Upper lobe of left lung (tissue), 6 donors: ENCODE measurements around the gene SH2D3C. TPM values are rescaled to one million over a fixed set of nuclear protein-coding genes. Genes with fewer than 3 reads are reported as not detected.

Source experiments
- ATAC-seq, 2 donors: fragments of 200-7000 bp; cut with Tn5 transposase; one replicate each; pipeline ENCODE4 v1.9.1; 2022; ENCODE audit warnings: mild to moderate bottlenecking in 2 of 2, moderate library complexity in 2 of 2; ENCODE audit not compliant: low FRiP score in 2 of 2
- DNase-seq, 2 donors: peaks; one replicate each; pipeline ENCODE4 v3.0.0-alpha.2; 2019 to 2020
- H3K27ac ChIP-seq, 4 donors: fragments of 200-600 bp; sonication (generic); one replicate each; pipeline ENCODE4 v1.5.1; 2016 to 2019
- H3K27me3 ChIP-seq, 4 donors: fragments of 200-600 bp; sonication (generic); one replicate each; pipeline ENCODE4 v1.5.1; 2017 to 2019
- H3K36me3 ChIP-seq, 4 donors: fragments of 200-600 bp; sonication (generic); one replicate each; pipeline ENCODE4 v1.5.1; 2016 to 2019
- H3K4me1 ChIP-seq, 4 donors: fragments of 200-600 bp; sonication (generic); one replicate each; pipeline ENCODE4 v1.5.1; 2018 to 2019
- H3K4me3 ChIP-seq, 4 donors: fragments of 200-600 bp; sonication (generic); one replicate each; pipeline ENCODE4 v1.5.1; 2017 to 2019; ENCODE audit warnings: mild to moderate bottlenecking in 2 of 4, moderate library complexity in 1 of 4
- H3K9me3 ChIP-seq, 4 donors: fragments of 200-600 bp; sonication (generic); one replicate each; pipeline ENCODE4 v1.5.1; 2018 to 2019
- CTCF ChIP-seq, 6 experiments: fragments of 450-650 bp in 4 of 6; fragments of 200-600 bp in 2 of 6; sonication (generic) in 2 of 6; IDR thresholded peaks; one replicate each; pipeline ENCODE4 v1.5.1; 2016 to 2019; ENCODE audit warnings: antibody characterized with exemption in 6 of 6
- EP300 ChIP-seq, 4 donors: sonication (generic); formaldehyde crosslinking; IDR thresholded peaks; one replicate each; pipeline ENCODE4 v1.5.1; 2017; ENCODE audit warnings: antibody characterized with exemption in 4 of 4, control low read depth in 2 of 4
- POLR2A ChIP-seq, 4 donors: fragments of 450-650 bp; IDR thresholded peaks; one replicate each; pipeline ENCODE4 v1.5.1; 2016 to 2017; ENCODE audit warnings: antibody characterized with exemption in 4 of 4, mild to moderate bottlenecking in 2 of 4
- POLR2AphosphoS5 ChIP-seq, 2 donors: sonication (generic); formaldehyde crosslinking; IDR thresholded peaks; one replicate each; pipeline ENCODE4 v1.5.1; 2017; ENCODE audit warnings: antibody characterized with exemption in 2 of 2
- WGBS, 2 donors: methylation state at CpG; one replicate each; pipeline ENCODE4 v1.1.5; 2017 to 2018; 5-methylcytosine and 5-hydroxymethylcytosine counted together
- total RNA-seq, 6 donors: library from RNA; depleted of rRNA in 4 of 6; stranded (reverse); fragments of >200 nt in 4 of 6; gene quantifications; one replicate each; pipeline versions ENCODE4 v1.1.0 to v1.2.1, GENCODE V29; 2016 to 2021
- donor health status: DM: no; HTN: no; CAD: no; lungs with moderate emphysema.
- donor health status: DM: no; HTN: yes; CAD: no; lungs with severe emphysema.

SH2D3C gene
- total RNA-seq, 6 donors from 2014 or later, result 17.5 to 90.4 (median 37.5) TPM

GRCh38 chr9:127723013-127723412, 55.5 kb downstream of the SH2D3C start:
- no peak for ATAC-seq
- Histone ChIP-seq H3K27ac (no peak overlapping the region), H3K27me3 (no peaks in the 10 kb centered on the region), H3K4me3 (no peak overlapping the region), H3K4me1 (peaks cover 7 to 21% (median 15%) of the 10 kb centered on the region in 4 donors), H3K9me3 (no peaks in the 10 kb centered on the region), H3K36me3 (no peaks in the 10 kb centered on the region)
- TF ChIP-seq POLR2AphosphoS5 (IDR thresholded peaks at IDR 0.05) (no peak), CTCF (IDR thresholded peaks at IDR 0.05) (no peak), POLR2A (IDR thresholded peaks at IDR 0.05) (no peak), EP300 (IDR thresholded peaks at IDR 0.05) (no peak)
- 91 to 93% methylated on average over 11 to 13 of the region's 13 CpGs for WGBS, 2 donors
- DNase-seq, result peak in 1 of 2 donors; percentile 76

GRCh38 chr9:127722055-127722745, 56.3 kb downstream of the SH2D3C start:
- 79 to 83% methylated on average over 12 of the region's 12 CpGs for WGBS, 2 donors
- Histone ChIP-seq H3K4me1 (peaks cover 7 to 21% (median 15%) of the 10 kb centered on the region in 4 donors), H3K36me3 (no peaks in the 10 kb centered on the region), H3K9me3 (no peaks in the 10 kb centered on the region), H3K27ac (no peak overlapping the region), H3K4me3 (no peak overlapping the region), H3K27me3 (no peaks in the 10 kb centered on the region)
- TF ChIP-seq POLR2AphosphoS5 (IDR thresholded peaks at IDR 0.05) (no peak), EP300 (IDR thresholded peaks at IDR 0.05) (no peak), CTCF (IDR thresholded peaks at IDR 0.05) (no peak), POLR2A (IDR thresholded peaks at IDR 0.05) (no peak)
- ATAC-seq (no peak), DNase-seq (no peak)

GRCh38 chr9:127721391-127721821, 57.1 kb downstream of the SH2D3C start:
- DNase-seq, result no peak
- Histone ChIP-seq H3K4me3 (no peak overlapping the region), H3K27me3 (no peaks in the 10 kb centered on the region), H3K9me3 (no peaks in the 10 kb centered on the region), H3K36me3 (no peaks in the 10 kb centered on the region), H3K27ac (no peak overlapping the region), H3K4me1 (peaks cover 7 to 21% (median 16%) of the 10 kb centered on the region in 4 donors)
- 60 to 71% methylated on average over 7 to 11 of the region's 11 CpGs for WGBS, 2 donors
- TF ChIP-seq CTCF (IDR thresholded peaks at IDR 0.05), result no peak
- no peak for TF ChIP-seq POLR2AphosphoS5 (IDR thresholded peaks at IDR 0.05)
- no peak for TF ChIP-seq POLR2A (IDR thresholded peaks at IDR 0.05)
- no peak for ATAC-seq

GRCh38 chr9:127720865-127721227, 57.6 kb downstream of the SH2D3C start:
- H3K4me1 ChIP-seq, result peaks cover 11 to 27% (median 21%) of the 10 kb centered on the region in 4 donors
- H3K27me3 ChIP-seq, result no peaks in the 10 kb centered on the region
- no peak overlapping the region for H3K4me3 ChIP-seq
- ATAC-seq (no peak), DNase-seq (no peak)
- no peak overlapping the region for H3K27ac ChIP-seq
- no peaks in the 10 kb centered on the region for H3K36me3 ChIP-seq
- TF ChIP-seq EP300 (IDR thresholded peaks at IDR 0.05) (no peak), CTCF (IDR thresholded peaks at IDR 0.05) (no peak), POLR2AphosphoS5 (IDR thresholded peaks at IDR 0.05) (no peak), POLR2A (IDR thresholded peaks at IDR 0.05) (no peak)
- no peaks in the 10 kb centered on the region for H3K9me3 ChIP-seq
